SU-DHL-6 (cell line): ENCODE data around the gene MYO1G.

Source experiments
- H2AFZ ChIP-seq: fragments of 200-600 bp; sonication (generic); 2 replicates; pipeline ENCODE4 v1.6.1; 2014; ENCODE audit warnings: low read depth, mild to moderate bottlenecking, moderate library complexity, mixed read lengths, antibody characterized with exemption, low read length; ENCODE audit not compliant: severe bottlenecking
- H3F3A ChIP-seq: fragments of 200-600 bp; shearing (Covaris generic); 2 replicates; pipeline ENCODE4 v1.6.0; 2016; ENCODE audit warnings: antibody characterized with exemption, mild to moderate bottlenecking; ENCODE audit not compliant: insufficient read depth
- H3K27ac ChIP-seq: fragments of 200-600 bp; sonication (generic); 2 replicates; pipeline ENCODE4 v1.5.1; 2016; ENCODE audit warnings: low read depth, mild to moderate bottlenecking, low read length, moderate library complexity, mixed read lengths
- H3K27me3 ChIP-seq: fragments of 200-600 bp; sonication (generic), shearing (Covaris generic); 2 replicates; pipeline ENCODE4 v1.6.0; 2014; ENCODE audit warnings: mild to moderate bottlenecking, low read length
- H3K36me3 ChIP-seq: fragments of 200-600 bp; sonication (generic); 2 replicates; pipeline ENCODE4 v1.6.1; 2014; ENCODE audit warnings: mild to moderate bottlenecking, low read length, mixed read lengths
- H3K4me2 ChIP-seq: fragments of 300-600, 200-600 bp; shearing (Covaris generic), sonication (generic); 2 replicates; pipeline ENCODE4 v1.6.0; 2014; ENCODE audit warnings: low read length, low read depth, mild to moderate bottlenecking; ENCODE audit not compliant: poor library complexity, severe bottlenecking
- H3K4me3 ChIP-seq: fragments of 200-600 bp; sonication (generic); 2 replicates; pipeline ENCODE4 v1.5.1; 2014; ENCODE audit warnings: antibody characterized with exemption, low read length, mild to moderate bottlenecking, mixed read lengths; ENCODE audit not compliant: insufficient read depth, poor library complexity, severe bottlenecking
- H3K79me2 ChIP-seq: fragments of 200-600 bp; sonication (generic); 2 replicates; pipeline ENCODE4 v1.6.1; 2014; ENCODE audit warnings: mild to moderate bottlenecking, low read length, moderate library complexity; ENCODE audit not compliant: insufficient read depth
- H3K9ac ChIP-seq: fragments of 200-600 bp; sonication (generic); 2 replicates; pipeline ENCODE4 v1.7.0; 2014; ENCODE audit warnings: mild to moderate bottlenecking, low read length
- H3K9me2 ChIP-seq: fragments of 200-600 bp; sonication (generic); replicated peaks from 2 replicates; pipeline ENCODE4 v1.6.1; 2014; ENCODE audit warnings: low read length; ENCODE audit not compliant: insufficient read depth
- H3K9me3 ChIP-seq: fragments of 200-600 bp; sonication (generic); 2 replicates; pipeline ENCODE4 v1.6.1; 2014; ENCODE audit warnings: low read length, mixed read lengths; ENCODE audit not compliant: insufficient read depth
- H4K20me1 ChIP-seq: fragments of 200-600 bp; sonication (generic); 2 replicates; pipeline ENCODE4 v1.6.1; 2014; ENCODE audit warnings: low read depth, mild to moderate bottlenecking, antibody characterized with exemption, low read length, moderate library complexity, mixed read lengths
- CTCF ChIP-seq: fragments of 200-600 bp; sonication (generic); IDR thresholded peaks from one replicate; pipeline ENCODE4 v1.5.1; 2017; ENCODE audit warnings: antibody characterized with exemption, mild to moderate bottlenecking, low read length, moderate library complexity; ENCODE audit not compliant: insufficient read depth, poor library complexity, severe bottlenecking
- EZH2phosphoT487 ChIP-seq: fragments of 200-600 bp; sonication (generic), shearing (Covaris generic); conservative IDR thresholded peaks from 2 replicates; pipeline ENCODE4 v1.6.1; 2018; ENCODE audit warnings: mild to moderate bottlenecking, antibody characterized with exemption, low read length, moderate library complexity, mixed read lengths

Gene MYO1G

GRCh38 chr7:44912775-44913347, 66.0 kb downstream of the MYO1G start:
- no peak for TF ChIP-seq CTCF
- TF ChIP-seq EZH2phosphoT487: no peak
- Histone ChIP-seq H3K4me2 (no peak overlapping the region), H4K20me1 (no peaks in the 10 kb centered on the region), H3K79me2 (no peaks in the 10 kb centered on the region), H3K4me3 (no peak overlapping the region), H3F3A (no peaks in the 10 kb centered on the region), H2AFZ (no peak overlapping the region), H3K27me3 (no peaks in the 10 kb centered on the region), H3K9me2 (no peaks in the 10 kb centered on the region), H3K9ac (no peak overlapping the region), H3K27ac (no peak overlapping the region), H3K36me3 (no peaks in the 10 kb centered on the region), H3K9me3 (no peaks in the 10 kb centered on the region)
